Erythroblast (primary cell): ENCODE measurements around the gene DMRTA2.
A peak's percentile ranks its signal among the peaks of the same experiment; 100 is the strongest.

Experiments used
- DNase-seq, 2 experiments: peaks; one replicate each; lab custom pipeline; 2025; lab: John Stamatoyannopoulos, UW
- GATA1 ChIP-seq: IDR thresholded peaks from 2 replicates; pipeline ENCODE4 v1.6.1; 2011; ENCODE audit warnings: low read depth, mild to moderate bottlenecking, control low read depth, low read length, moderate library complexity
- POLR2A ChIP-seq: IDR thresholded peaks from 2 replicates; pipeline ENCODE4 v1.6.1; 2011; ENCODE audit warnings: mild to moderate bottlenecking, low read length

DMRTA2 gene

GRCh38 chr1:50422946-50423669 is at the start of gene DMRTA2:
Gene DMRTA2 (minus strand): TSS chr1:50423443. CDS start chr1:50421536, 1,907 bp downstream.
- DNase-seq: peak in 1 of 2 experiments; percentile 30
- TF ChIP-seq POLR2A: no peak

GRCh38 chr1:50471967-50472366 is 48.7 kb upstream of the DMRTA2 start:
- DNase-seq: peak; percentile 6 to 9
- no peak for TF ChIP-seq POLR2A
- TF ChIP-seq GATA1: no peak

GRCh38 chr1:50462964-50463363 is 39.7 kb upstream of the DMRTA2 start:
- DNase-seq: no peak
- no peak for TF ChIP-seq POLR2A
- no peak for TF ChIP-seq GATA1

- DNase-seq: no peak
These were observed 35.3 kb upstream of the DMRTA2 start for GRCh38 chr1:50458507-50458906.

GRCh38 chr1:50454911-50455310 is 31.7 kb upstream of the DMRTA2 start:
- no peak for DNase-seq
- no peak for TF ChIP-seq GATA1

More at GRCh38 chr1:50458507-50458906, 35.3 kb upstream of the DMRTA2 start:
- TF ChIP-seq GATA1 (no peak), POLR2A (no peak)

- no peak for TF ChIP-seq POLR2A
- no peak for TF ChIP-seq GATA1
- DNase-seq: no peak
These were observed 30.0 kb upstream of the DMRTA2 start for GRCh38 chr1:50453266-50453665.

- DNase-seq: peak in 1 of 2 experiments; percentile 6
- TF ChIP-seq GATA1 (no peak), POLR2A (no peak)
These were observed 29.5 kb upstream of the DMRTA2 start for GRCh38 chr1:50452700-50453099.

GRCh38 chr1:50450861-50451653 is 27.8 kb upstream of the DMRTA2 start:
- DNase-seq: no peak
- TF ChIP-seq GATA1: no peak
- TF ChIP-seq POLR2A: no peak

- DNase-seq: no peak
- TF ChIP-seq POLR2A: no peak
- no peak for TF ChIP-seq GATA1
These were observed 24.7 kb upstream of the DMRTA2 start for GRCh38 chr1:50447961-50448360.

GRCh38 chr1:50441183-50441582 is 17.9 kb upstream of the DMRTA2 start:
- no peak for TF ChIP-seq GATA1
- no peak for TF ChIP-seq POLR2A
- DNase-seq: no peak

- TF ChIP-seq POLR2A (no peak), GATA1 (no peak)
- DNase-seq: no peak
These were observed 15.7 kb upstream of the DMRTA2 start for GRCh38 chr1:50438945-50439344.

GRCh38 chr1:50436489-50436888 is 13.2 kb upstream of the DMRTA2 start:
- TF ChIP-seq POLR2A: no peak
- no peak for TF ChIP-seq GATA1
- DNase-seq: no peak

- no peak for DNase-seq
- TF ChIP-seq GATA1: no peak
- TF ChIP-seq POLR2A: no peak
These were observed 6.8 kb upstream of the DMRTA2 start for GRCh38 chr1:50430010-50430405.

- TF ChIP-seq POLR2A (no peak), GATA1 (no peak)
- DNase-seq: no peak
These were observed 4.9 kb upstream of the DMRTA2 start for GRCh38 chr1:50427818-50428779.
